Right hindlimb (tissue), 1 donor: ENCODE results near the gene CLUH.

Experiments used
- DNase-seq: peaks from one replicate; pipeline ENCODE4 v3.0.0-alpha.2; 2018

Gene CLUH

DNA sequence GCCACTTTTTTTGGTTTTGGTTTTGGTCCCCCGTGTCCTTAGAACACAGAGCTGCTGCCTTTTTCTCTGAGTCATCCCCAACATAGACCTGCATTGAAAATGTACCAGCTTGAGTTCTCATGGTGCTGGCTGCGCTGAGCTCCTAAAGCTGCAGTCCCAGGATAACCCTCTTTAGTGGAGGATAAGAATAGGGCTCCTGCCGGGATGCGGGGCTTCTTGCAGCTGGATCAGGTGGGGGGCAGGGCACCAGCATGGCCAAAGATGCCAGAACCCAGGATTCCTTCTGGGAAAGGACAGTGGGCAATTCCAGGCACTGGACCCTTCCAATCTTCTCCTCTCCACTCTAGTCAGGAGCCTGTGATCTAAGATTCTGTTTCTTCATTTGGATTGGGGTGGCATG is 8.3 kb upstream of the CLUH start:
- no peak for DNase-seq

- DNase-seq, result no peak
Observed at GRCh38 chr17:2718150-2718938, 6.8 kb upstream of the CLUH start.

DNA sequence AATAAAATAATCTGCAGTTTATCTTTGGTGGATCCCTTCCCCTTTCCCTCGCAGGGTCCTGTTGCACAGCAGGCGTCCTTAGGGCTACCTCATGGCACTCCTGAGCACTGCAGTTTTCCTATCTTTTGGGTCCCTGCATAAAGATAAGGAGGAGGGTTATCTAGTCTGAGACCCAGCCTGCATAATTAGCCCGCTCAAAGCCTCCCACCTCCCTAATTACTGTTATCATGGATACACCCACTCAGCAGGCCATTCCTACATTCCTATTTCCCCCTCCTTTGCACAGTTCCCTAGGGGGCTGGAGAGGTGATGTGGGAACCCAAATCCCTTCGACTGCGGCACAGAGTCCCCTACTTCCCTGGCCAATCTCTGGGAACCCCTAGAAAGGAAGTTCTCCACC is 5.1 kb upstream of the CLUH start:
- DNase-seq, result no peak

- no peak for DNase-seq
Observed at GRCh38 chr17:2713881-2714280, 2.3 kb upstream of the CLUH start.

DNA sequence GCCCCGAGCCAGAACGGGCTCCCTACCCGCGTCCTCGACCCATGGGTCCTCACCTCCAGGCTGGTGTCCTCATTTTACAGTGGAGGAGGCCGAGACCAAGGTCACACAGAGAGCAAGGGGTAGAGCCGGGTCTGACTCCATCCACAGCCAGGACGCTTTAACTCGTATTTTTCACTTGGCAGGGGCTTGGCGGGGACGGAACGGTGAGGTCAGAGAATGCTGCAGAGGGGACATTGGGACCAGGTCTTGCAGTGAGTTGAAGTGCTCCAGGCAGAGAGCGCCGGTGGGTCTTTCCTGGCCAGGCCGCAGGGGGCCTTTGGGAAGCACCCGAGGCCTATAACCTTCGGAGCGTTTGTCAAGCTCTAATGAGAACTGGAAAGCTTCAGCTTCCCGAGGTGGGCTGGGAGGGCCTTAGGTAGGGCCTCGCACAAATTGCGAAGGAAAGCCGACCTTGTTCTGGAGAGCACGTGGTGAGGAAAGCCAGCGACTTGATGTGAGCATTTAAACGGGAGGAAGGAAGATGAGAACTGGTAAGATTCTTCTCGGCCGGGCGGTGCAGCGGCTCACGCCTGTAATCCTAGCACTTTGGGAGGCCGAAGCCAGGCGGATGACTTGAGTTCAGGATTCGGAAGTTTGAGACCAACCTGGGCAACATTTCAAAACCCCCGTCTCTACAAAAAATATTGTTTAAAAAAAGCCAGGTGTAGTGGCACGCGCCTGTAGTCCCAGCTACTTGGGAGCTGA is 908 bp upstream of the CLUH start:
- no peak for DNase-seq

DNA sequence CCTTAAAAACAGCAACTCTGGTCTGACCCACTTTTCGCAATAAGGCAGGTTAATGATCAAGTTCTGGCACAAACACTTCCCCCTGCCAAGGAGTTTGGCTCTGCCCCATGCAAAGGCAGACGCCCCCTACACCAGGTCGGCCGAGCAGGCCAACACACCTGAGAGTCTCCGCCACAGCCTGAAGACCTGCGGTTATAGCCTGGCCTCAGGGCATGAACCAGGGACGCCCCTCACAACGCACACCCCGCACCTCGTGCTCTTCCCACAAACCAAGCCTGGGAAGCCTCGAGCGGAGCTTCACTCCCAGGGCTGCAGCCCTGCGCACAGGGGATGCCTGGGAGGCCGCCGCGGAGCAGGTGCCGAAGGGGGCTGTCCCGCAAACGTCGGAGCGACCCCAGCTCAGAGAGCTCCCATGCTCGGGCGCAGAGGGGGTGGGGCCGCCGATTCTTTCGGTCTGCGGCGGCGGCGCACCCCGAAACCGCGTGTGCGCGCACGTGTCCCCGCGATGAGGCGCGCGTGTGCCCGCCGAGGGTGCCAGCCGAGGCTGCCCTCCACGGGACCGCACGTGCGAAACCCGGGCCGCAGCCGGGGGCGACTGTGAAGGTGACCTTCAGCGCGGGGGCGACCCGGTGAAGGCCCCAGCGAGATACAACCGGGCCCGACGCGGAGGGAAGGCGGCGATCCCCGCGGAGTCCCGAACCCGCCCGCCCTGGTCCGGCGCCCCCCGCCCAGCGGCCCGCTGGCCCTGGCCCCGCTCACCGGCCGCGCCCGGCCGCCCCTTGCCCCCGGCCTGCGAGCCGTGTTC is 559 bp downstream of the CLUH start:
- DNase-seq, result no peak

DNA sequence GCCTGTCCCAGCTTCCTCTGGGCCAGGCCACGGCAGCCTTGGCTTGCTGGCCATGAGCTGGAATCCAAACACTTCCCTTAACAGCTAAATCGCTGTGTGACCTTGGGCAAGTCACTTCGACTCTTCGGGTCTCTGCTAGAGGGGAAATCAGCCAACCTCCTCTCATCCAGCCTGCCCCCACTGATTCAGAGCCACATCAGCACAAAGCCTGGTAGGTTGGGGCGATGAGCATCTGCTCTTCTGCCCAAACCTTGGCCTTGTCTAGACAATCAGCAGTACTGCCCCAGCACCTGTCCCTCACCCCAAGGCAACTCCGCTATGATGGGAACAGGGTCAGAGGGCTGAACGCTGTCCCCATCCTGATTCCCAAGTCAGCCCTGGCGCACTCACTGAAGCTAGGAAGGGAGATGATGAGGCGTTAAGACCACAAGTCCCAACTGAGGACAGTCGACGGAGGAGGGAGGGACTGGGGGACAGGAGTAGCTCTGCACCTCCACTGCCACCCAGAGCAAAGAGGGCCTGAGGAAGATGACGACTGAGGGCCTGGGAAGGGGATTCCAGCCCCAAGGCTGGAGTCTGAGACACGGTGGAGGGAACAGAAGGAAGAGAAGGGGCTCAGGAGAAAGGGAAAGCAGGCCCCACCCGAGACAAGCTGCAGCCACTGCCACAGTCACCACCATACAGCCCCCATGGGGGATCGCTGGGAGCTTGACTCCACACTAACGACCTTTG is 1.3 kb downstream of the CLUH start:
- no peak for DNase-seq

GRCh38 chr17:2709183-2709661 is 2.3 kb downstream of the CLUH start:
- DNase-seq, result no peak

- DNase-seq, result no peak
Observed at GRCh38 chr17:2708585-2709182, 2.9 kb downstream of the CLUH start.

DNA sequence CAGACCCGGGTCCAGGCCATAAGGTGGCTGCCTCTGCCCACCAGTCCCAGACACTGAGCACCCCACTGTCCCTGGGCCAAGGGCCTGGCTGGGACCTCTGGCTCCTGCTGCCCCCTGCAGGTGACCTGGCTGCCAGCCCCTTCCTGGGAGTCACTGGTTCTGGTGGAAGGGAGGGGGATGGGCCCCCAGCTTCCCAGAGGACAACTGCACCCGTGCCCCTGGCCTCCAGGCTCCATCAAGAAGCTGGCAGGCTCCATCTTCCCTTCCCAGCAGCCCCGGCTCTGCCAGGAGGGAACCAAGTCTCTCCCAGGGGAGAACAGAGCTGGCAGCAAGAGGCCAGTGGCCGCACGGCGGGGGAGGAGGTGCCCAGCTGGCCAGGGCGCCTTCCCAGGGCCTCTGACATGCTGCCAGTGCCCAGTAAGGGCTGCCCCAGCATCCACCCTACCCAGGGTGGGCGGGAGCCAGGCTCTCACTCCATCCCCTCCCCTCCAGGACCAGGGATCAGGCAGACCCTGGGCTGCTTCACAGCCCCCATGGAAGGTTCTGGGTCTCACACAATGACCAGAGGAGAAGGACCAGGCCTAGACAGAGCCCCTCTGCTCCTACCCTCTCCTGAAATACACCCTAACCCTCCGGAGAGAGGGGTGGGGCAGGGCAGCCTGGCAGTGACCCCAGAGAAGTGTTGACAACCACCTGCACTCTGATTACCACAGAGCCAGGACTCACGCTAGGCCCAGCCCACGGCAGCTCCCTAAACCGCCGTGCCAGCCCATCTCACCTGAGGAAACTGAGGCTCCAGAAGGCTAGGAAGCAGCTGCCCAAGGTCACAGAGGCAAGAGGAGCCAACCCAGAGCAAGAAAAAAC is 3.6 kb downstream of the CLUH start:
- no peak for DNase-seq

DNA sequence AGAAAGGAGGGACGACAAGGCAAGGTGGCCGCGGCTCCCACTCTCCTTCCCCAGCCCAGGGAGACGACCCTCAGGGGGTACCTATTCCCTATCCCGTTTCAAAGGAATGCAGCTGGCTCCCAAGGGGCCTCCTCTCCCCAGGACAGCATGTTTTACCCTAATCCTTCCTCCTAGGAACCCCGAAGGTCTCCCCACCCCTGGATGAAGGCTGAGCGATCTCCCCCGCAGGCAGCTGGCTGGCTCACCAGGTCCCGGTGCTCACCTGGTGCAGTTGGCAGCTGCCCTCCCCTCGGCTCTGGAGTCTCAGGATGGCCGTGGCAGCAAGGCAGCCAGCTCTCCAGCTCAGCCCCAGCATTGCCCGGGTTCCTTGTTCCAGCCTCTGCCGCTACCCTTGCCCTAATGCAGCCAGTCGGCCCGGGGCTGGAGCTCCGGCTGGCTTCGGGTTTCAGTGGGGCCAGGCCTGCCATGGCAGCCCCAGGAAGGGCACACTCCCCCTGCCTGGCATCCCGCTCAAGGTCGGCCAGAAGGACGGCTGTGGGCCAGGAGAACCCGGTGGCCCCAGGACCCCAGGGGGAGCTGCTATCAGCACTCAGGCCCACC is 4.6 kb downstream of the CLUH start:
- DNase-seq, result no peak

GRCh38 chr17:2705888-2706795 is 5.4 kb downstream of the CLUH start:
- DNase-seq, result no peak

- no peak for DNase-seq
Observed at GRCh38 chr17:2705263-2705662, 6.3 kb downstream of the CLUH start.

- no peak for DNase-seq
Observed at GRCh38 chr17:2704890-2705248, 6.7 kb downstream of the CLUH start.

DNA sequence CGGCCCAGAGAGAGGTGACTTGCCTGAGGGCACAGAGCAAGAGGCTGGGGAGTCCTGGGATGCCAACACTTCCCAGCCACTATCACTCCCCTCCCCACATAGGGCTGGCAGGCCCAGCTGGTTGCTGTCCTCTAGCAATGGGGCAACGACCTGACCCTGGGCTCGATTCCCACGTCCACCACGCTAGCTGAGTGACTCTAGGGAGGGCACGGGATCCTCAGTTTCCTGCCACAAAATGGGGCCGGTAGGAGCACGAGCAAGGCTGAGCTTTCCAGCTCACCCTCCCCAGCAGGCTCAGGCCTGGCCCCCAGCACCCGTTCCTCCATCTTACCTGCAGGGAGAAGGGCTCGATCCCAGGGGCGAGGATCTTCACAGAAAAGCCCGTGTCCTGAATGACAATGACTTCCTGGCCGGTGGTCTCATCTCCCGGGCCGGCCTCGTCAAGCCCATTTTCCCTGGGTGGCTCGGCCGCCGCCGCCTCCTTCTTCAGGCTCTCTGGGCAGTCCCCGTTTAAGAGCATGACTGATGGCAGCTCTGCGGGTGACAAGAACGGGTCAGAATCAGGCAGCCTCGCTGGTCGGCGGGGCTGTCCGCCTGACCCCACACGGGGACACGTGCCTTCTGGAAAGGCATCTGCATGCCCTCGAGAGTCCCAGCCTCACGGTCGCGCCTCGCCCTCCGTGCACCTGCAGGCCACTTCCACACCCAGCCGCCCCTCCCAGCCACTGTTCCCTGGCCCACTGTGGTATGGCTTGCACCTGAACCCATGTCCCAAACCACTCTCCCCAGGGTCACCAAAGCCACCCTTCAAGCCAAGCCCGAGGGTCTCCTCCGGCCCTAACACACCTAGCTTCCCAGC is 7.3 kb downstream of the CLUH start:
- peak; percentile 5 for DNase-seq

- DNase-seq, result no peak
Observed at GRCh38 chr17:2703606-2704005, 8.0 kb downstream of the CLUH start.

DNA sequence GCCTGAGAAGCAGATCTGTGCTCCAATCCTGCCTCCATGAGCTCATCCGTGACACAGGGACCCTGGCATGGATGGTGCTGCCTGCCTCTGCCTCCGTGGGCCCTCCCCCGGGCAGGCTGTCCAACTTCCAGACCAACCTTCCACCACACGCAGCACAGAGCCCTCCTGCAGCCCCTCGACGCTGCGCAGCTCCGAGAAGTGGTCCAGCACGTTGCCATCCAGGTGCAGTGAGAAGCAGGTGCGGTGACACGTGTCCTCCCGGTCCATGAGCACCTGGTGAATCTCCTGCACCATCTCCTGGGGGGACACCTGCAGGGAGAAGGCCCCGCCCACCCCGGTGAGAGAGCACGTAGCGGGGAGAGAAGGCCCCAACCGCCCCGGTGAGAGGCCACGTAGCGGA is 8.4 kb downstream of the CLUH start:
- no peak for DNase-seq

DNA sequence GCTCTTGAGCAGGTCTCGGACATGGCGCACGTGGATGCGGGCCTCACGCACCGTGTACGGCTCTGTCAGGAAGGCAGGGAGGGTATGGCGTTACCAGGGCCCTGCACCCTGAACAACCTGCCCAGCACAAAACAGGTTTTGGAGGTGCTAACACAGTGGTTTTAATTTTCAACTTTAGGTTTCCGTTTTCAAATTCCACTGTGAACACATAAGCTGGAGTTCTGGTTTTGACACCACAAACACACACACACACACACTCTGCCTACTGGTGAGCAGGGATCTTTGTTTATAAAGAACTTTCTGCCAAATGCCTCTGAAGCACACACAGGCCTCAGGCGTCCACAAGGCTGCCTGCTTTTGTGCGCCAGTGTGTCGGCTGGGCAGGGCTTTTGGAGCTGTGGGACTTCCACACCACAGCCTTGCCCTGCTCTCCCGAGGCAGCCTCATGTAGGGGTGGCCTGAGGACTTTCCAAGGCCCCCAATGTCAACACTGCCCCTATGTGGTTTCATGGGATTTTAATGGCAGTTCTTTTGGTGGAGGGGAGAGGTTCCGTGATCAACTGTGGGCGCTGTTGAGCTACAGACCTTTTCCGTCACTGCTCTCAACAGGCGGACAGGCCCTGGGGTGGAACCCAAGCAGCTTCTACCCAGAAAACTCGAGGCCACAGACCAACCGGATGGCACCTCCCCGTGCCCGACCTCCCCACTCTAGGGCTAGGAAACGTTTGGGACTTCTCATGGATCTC is 9.4 kb downstream of the CLUH start:
- DNase-seq, result peak; percentile 11
